GM21526 (cell line): Measurements from ENCODE around the gene WDR86.

Source experiments
- ATAC-seq: cut with Tn5 transposase; IDR thresholded peaks from one replicate; pipeline ENCODE4 v1.9.1; 2021; ENCODE audit warnings: moderate library complexity; ENCODE audit not compliant: unreplicated experiment, low FRiP score

WDR86 gene

DNA sequence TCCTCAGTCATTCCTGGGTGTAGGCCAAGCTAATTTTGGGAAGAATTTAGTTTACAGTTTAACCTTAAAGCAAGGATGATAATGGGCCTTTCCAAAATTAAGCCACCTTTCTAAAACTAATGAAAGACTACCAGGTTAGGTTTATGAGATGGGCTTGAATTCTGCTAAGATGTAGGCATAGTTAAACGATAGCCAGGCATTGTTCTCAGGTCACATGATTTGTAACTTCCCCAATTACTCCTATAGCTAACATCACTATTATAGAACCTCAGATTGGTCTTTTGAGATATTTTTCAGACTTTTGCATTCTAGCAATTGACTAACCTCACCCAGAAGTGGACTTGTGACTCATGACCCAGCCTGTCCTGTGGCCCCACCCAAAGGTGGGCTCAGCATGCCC lies 75.2 kb downstream of the WDR86 start:
- no peak for ATAC-seq
